Suprapubic skin (tissue), 3 donors: ENCODE results near the gene PIP5K1B.

Experiments used
- EP300 ChIP-seq: sonication (generic); formaldehyde crosslinking; IDR thresholded peaks from one replicate; pipeline ENCODE4 v1.6.1; 2017; ENCODE audit warnings: antibody characterized with exemption
- POLR2A ChIP-seq, 2 donors: fragments of 450-650 bp; IDR thresholded peaks; one replicate each; pipeline ENCODE4 v1.6.1; 2017; ENCODE audit warnings: antibody characterized with exemption in 2 of 2, mild to moderate bottlenecking in 2 of 2, moderate library complexity in 2 of 2
- TF ChIP-seq, protein P1 (sequence below), 2 donors: fragments of 200-600 bp in 1 of 2; fragments of 450-650 bp in 1 of 2; sonication (generic) in 1 of 2; IDR thresholded peaks; one replicate each; pipeline ENCODE4 v1.5.1; 2016 to 2019; ENCODE audit warnings: antibody characterized with exemption in 2 of 2, mild to moderate bottlenecking in 1 of 2, moderate library complexity in 1 of 2

DNA sequence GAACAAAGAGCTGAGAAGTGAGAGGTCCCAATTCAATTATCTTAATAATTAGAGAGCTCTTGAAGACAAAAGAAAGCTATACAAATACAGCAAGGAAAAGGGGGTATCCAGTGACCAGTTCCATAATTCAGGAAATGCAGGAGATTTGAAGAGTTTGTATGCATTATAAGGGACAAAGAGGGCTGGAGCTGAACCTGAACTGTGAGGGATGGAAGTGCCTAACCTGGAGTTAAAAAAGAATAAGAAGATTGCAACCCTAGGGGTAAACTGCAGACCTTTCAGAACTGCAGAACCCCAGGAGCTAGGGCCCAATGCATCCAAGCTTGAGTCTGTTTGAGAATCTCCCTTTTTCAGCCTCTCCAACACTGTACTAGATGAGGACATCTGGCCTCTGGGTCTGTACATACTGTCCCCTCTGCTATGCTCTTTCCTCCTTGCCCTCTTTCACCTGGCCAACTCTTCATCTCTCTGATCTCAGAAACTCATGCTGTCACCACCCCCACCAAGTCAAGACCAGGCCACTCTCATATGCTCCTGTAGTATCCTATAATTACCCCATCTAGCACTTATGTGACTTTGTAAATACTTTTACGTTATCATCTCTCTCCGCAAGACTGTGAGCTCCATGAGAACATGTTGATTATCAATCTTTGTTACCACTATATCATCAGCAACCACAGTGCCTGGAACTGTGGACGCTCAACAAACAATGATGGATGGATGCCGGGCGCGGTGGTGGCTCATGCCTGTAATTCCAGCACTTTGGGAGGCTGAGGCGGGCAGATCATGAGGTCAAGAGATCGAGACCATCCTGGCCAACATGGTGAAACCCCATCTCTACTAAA, 315.5 kb downstream of the PIP5K1B start:
- TF ChIP-seq, protein P1, sequence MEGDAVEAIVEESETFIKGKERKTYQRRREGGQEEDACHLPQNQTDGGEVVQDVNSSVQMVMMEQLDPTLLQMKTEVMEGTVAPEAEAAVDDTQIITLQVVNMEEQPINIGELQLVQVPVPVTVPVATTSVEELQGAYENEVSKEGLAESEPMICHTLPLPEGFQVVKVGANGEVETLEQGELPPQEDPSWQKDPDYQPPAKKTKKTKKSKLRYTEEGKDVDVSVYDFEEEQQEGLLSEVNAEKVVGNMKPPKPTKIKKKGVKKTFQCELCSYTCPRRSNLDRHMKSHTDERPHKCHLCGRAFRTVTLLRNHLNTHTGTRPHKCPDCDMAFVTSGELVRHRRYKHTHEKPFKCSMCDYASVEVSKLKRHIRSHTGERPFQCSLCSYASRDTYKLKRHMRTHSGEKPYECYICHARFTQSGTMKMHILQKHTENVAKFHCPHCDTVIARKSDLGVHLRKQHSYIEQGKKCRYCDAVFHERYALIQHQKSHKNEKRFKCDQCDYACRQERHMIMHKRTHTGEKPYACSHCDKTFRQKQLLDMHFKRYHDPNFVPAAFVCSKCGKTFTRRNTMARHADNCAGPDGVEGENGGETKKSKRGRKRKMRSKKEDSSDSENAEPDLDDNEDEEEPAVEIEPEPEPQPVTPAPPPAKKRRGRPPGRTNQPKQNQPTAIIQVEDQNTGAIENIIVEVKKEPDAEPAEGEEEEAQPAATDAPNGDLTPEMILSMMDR (IDR thresholded peaks at IDR 0.05) = no peak
- TF ChIP-seq POLR2A (IDR thresholded peaks at IDR 0.05) (no peak), EP300 (no peak)
